Hepatocyte (in vitro differentiated cells): ENCODE data around the gene LEUTX. TPM values are rescaled to one million over a fixed set of nuclear protein-coding genes. Genes with fewer than 3 reads are reported as not detected.

Experiments
- DNase-seq: peaks from one replicate; pipeline ENCODE4 v3.0.0-alpha.2; 2016; ENCODE audit warnings: low spot score
- H2AFZ ChIP-seq: fragments of 200-600 bp; sonication (generic); 2 replicates; pipeline ENCODE4 v1.6.0; 2016; ENCODE audit warnings: antibody characterized with exemption, mild to moderate bottlenecking
- H3K27ac ChIP-seq: fragments of 200-600 bp; sonication (generic); 2 replicates; pipeline ENCODE4 v1.5.1; 2016; ENCODE audit warnings: mild to moderate bottlenecking
- H3K27me3 ChIP-seq: fragments of 200-600 bp; sonication (generic); 2 replicates; pipeline ENCODE4 v1.6.1; 2016
- H3K36me3 ChIP-seq: fragments of 200-600 bp; sonication (generic); replicated peaks from 2 replicates; pipeline ENCODE4 v1.5.1; 2016; ENCODE audit warnings: low read depth; ENCODE audit not compliant: insufficient read depth
- H3K4me1 ChIP-seq: fragments of 200-600 bp; sonication (generic); 2 replicates; pipeline ENCODE4 v1.5.1; 2016; ENCODE audit warnings: mild to moderate bottlenecking, moderate library complexity; ENCODE audit not compliant: insufficient read depth
- H3K4me2 ChIP-seq: fragments of 200-600 bp; sonication (generic); 2 replicates; pipeline ENCODE4 v1.6.0; 2016
- H3K4me3 ChIP-seq: fragments of 200-600 bp; sonication (generic); 2 replicates; pipeline ENCODE4 v1.5.1; 2016; ENCODE audit warnings: mild to moderate bottlenecking
- H3K79me2 ChIP-seq: fragments of 200-600 bp; sonication (generic); 2 replicates; pipeline ENCODE4 v1.6.0; 2017; ENCODE audit warnings: mild to moderate bottlenecking
- H3K9me2 ChIP-seq: fragments of 200-600 bp; sonication (generic); replicated peaks from 2 replicates; pipeline ENCODE4 v1.6.0; 2017; ENCODE audit warnings: mild to moderate bottlenecking; ENCODE audit not compliant: insufficient read depth
- H3K9me3 ChIP-seq: fragments of 200-600 bp; sonication (generic); 2 replicates; pipeline ENCODE4 v1.5.1; 2016; ENCODE audit warnings: low read depth, mild to moderate bottlenecking
- H4K20me1 ChIP-seq: fragments of 200-600 bp; sonication (generic); 2 replicates; pipeline ENCODE4 v1.6.0; 2016; ENCODE audit warnings: mild to moderate bottlenecking; ENCODE audit not compliant: insufficient read depth, poor library complexity, severe bottlenecking
- CTCF ChIP-seq: fragments of 200-600 bp; sonication (generic); IDR thresholded peaks from 2 replicates; pipeline ENCODE4 v1.5.1; 2016; ENCODE audit warnings: antibody characterized with exemption, mild to moderate bottlenecking; ENCODE audit not compliant: poor library complexity
- EZH2 ChIP-seq: fragments of 200-600 bp; sonication (generic); IDR thresholded peaks from 2 replicates; pipeline ENCODE4 v1.6.1; 2016; ENCODE audit warnings: antibody characterized with exemption, mild to moderate bottlenecking, borderline replicate concordance
- EZH2phosphoT487 ChIP-seq: fragments of 200-600 bp; sonication (generic); IDR thresholded peaks from one replicate; pipeline ENCODE4 v1.6.1; 2018; ENCODE audit warnings: antibody characterized with exemption, mild to moderate bottlenecking, low read depth, moderate library complexity; ENCODE audit not compliant: unreplicated experiment, severe bottlenecking
- WGBS: methylation state at CpG from one replicate; pipeline ENCODE4 v1.1.6; 2016; ENCODE audit warnings: low lambda C conversion rate; ENCODE audit errors: missing lambda C conversion rate; 5-methylcytosine and 5-hydroxymethylcytosine counted together
- polyA plus RNA-seq: library from polyadenylated mRNA; unstranded; fragments of >200 nt; fragmentation: Nextera tagmentation; extraction: Ambion mirVana; gene quantifications from 2 replicates; pipeline ENCODE4 v1.2.1, GENCODE V29; 2016
- total RNA-seq: library from RNA; depleted of rRNA; stranded (reverse); fragments of >200 nt; gene quantifications from 2 replicates; pipeline ENCODE4 v1.2.3, GENCODE V29; 2014

The LEUTX gene
- total and polyA plus RNA-seq, 2 experiments from 2014 or later: not detected

GRCh38 chr19:39733841-39734240 lies 44.8 kb upstream of the LEUTX start:
- H3K9me3 ChIP-seq: no peaks in the 10 kb centered on the region
- peaks cover 6% of the 10 kb centered on the region for H3K27me3 ChIP-seq

GRCh38 chr19:39735688-39736087 lies 43.0 kb upstream of the LEUTX start:
- Histone ChIP-seq H2AFZ (no peak overlapping the region), H4K20me1 (no peaks in the 10 kb centered on the region), H3K79me2 (no peaks in the 10 kb centered on the region), H3K9me3 (no peaks in the 10 kb centered on the region), H3K36me3 (no peaks in the 10 kb centered on the region), H3K27me3 (peaks cover 6% of the 10 kb centered on the region), H3K27ac (no peak overlapping the region), H3K4me2 (no peak overlapping the region), H3K4me1 (no peaks in the 10 kb centered on the region), H3K4me3 (no peak overlapping the region), H3K9me2 (no peaks in the 10 kb centered on the region)
- no peak for DNase-seq
- 69% methylated on average over 3 of the region's 3 CpGs for WGBS
- TF ChIP-seq EZH2 (no peak), EZH2phosphoT487 (no peak), CTCF (no peak)

More at GRCh38 chr19:39733841-39734240, 44.8 kb upstream of the LEUTX start:
- DNase-seq: no peak
- TF ChIP-seq EZH2phosphoT487 (no peak), EZH2 (no peak), CTCF (no peak)
- no peak overlapping the region for H3K4me3 ChIP-seq
- H3K9me2 ChIP-seq: no peaks in the 10 kb centered on the region
- no peak overlapping the region for H2AFZ ChIP-seq
- H3K79me2 ChIP-seq: no peaks in the 10 kb centered on the region
- H3K4me2 ChIP-seq: no peak overlapping the region
- no peaks in the 10 kb centered on the region for H4K20me1 ChIP-seq
- 85% methylated on average over 2 of the region's 2 CpGs for WGBS
- no peak overlapping the region for H3K27ac ChIP-seq
- H3K36me3 ChIP-seq: no peaks in the 10 kb centered on the region
- H3K4me1 ChIP-seq: no peaks in the 10 kb centered on the region

- H3K27me3 ChIP-seq: peaks cover 6% of the 10 kb centered on the region
- WGBS: 81% methylated on average over 5 of the region's 5 CpGs
- no peaks in the 10 kb centered on the region for H3K36me3 ChIP-seq
- H3K79me2 ChIP-seq: no peaks in the 10 kb centered on the region
- H3K4me2 ChIP-seq: no peak overlapping the region
- no peak overlapping the region for H3K27ac ChIP-seq
- no peaks in the 10 kb centered on the region for H3K9me3 ChIP-seq
- DNase-seq: no peak
- no peak overlapping the region for H2AFZ ChIP-seq
- H4K20me1 ChIP-seq: no peaks in the 10 kb centered on the region
- H3K4me3 ChIP-seq: no peak overlapping the region
- no peak for TF ChIP-seq EZH2phosphoT487
- no peaks in the 10 kb centered on the region for H3K9me2 ChIP-seq
- no peaks in the 10 kb centered on the region for H3K4me1 ChIP-seq
Observed at GRCh38 chr19:39736088-39736487, 42.6 kb upstream of the LEUTX start.

- H3K27me3 ChIP-seq: peaks cover 6% of the 10 kb centered on the region
- H3K4me1 ChIP-seq: no peaks in the 10 kb centered on the region
- WGBS: 85% methylated on average over 3 of the region's 3 CpGs
- no peaks in the 10 kb centered on the region for H3K79me2 ChIP-seq
- H3K4me2 ChIP-seq: no peak overlapping the region
- no peak overlapping the region for H3K4me3 ChIP-seq
- no peaks in the 10 kb centered on the region for H3K9me3 ChIP-seq
- no peak overlapping the region for H3K27ac ChIP-seq
- TF ChIP-seq CTCF (no peak), EZH2phosphoT487 (no peak), EZH2 (no peak)
- no peak overlapping the region for H2AFZ ChIP-seq
- H3K36me3 ChIP-seq: no peaks in the 10 kb centered on the region
- no peaks in the 10 kb centered on the region for H3K9me2 ChIP-seq
- no peaks in the 10 kb centered on the region for H4K20me1 ChIP-seq
- DNase-seq: no peak
Observed at GRCh38 chr19:39737351-39737750, 41.3 kb upstream of the LEUTX start.
